SK-N-SH treated with all-trans-retinoic acid at 6 μM for 48 hours (cell line): Measurements from ENCODE around the gene FAM47E.

ENCODE experiments used
- ARNTL ChIP-seq: fragments of 450-650 bp; formaldehyde crosslinking; IDR thresholded peaks from 2 replicates; pipeline ENCODE4 v1.5.0; 2020; ENCODE audit warnings: low read depth, mild to moderate bottlenecking, moderate library complexity, borderline replicate concordance
- PATZ1 ChIP-seq: fragments of 250-450 bp; sonication (Bioruptor Pico); IDR thresholded peaks from 2 replicates; pipeline ENCODE4 v1.8.0; 2020; ENCODE audit warnings: mild to moderate bottlenecking, moderate library complexity, borderline replicate concordance
- RARB ChIP-seq: fragments of 250-450 bp; sonication (Bioruptor Pico); IDR thresholded peaks from 2 replicates; pipeline ENCODE4 v1.8.0; 2021; ENCODE audit warnings: mild to moderate bottlenecking, moderate library complexity
- ZNF565 ChIP-seq: fragments of 450-650 bp; formaldehyde crosslinking; conservative IDR thresholded peaks from 2 replicates; pipeline ENCODE4 v1.5.0; 2020; ENCODE audit warnings: low read depth, mild to moderate bottlenecking, moderate library complexity
- TF ChIP-seq, protein P1 (sequence below): fragments of 250-450 bp; sonication (Bioruptor Pico); IDR thresholded peaks from 2 replicates; pipeline ENCODE4 v1.5.1; 2021; ENCODE audit warnings: mild to moderate bottlenecking, moderate library complexity
- TF ChIP-seq, protein P2 (sequence below): fragments of 250-450 bp; sonication (Bioruptor Pico); IDR thresholded peaks from 2 replicates; pipeline ENCODE4 v1.5.1; 2020; ENCODE audit warnings: low read depth, mild to moderate bottlenecking, moderate library complexity

DNA sequence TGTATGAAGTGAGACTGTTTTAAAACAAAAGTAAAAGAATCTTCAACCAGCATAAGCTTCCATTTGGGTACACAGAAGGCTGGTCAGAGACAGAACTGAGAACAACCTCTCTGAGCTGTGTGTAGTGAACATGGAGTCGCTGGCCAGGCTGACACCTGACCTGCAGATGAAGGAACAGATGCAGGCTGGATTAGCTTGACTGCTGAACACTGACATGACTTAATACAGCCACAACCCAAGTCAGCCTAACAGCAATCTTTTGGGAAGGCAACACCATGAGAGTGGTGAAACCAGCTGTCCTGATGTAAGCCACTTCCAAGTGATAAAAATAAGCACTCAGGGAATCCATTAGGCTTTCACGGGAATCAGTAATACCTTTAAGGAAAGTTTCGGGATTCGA is 48.0 kb upstream of the FAM47E start:
- TF ChIP-seq, protein P1, sequence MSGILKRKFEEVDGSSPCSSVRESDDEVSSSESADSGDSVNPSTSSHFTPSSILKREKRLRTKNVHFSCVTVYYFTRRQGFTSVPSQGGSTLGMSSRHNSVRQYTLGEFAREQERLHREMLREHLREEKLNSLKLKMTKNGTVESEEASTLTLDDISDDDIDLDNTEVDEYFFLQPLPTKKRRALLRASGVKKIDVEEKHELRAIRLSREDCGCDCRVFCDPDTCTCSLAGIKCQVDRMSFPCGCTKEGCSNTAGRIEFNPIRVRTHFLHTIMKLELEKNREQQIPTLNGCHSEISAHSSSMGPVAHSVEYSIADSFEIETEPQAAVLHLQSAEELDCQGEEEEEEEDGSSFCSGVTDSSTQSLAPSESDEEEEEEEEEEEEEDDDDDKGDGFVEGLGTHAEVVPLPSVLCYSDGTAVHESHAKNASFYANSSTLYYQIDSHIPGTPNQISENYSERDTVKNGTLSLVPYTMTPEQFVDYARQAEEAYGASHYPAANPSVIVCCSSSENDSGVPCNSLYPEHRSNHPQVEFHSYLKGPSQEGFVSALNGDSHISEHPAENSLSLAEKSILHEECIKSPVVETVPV (CRISPR knock-in tag): no peak
- no peak for TF ChIP-seq RARB (CRISPR knock-in tag)
- no peak for TF ChIP-seq ARNTL (CRISPR knock-in tag)
- TF ChIP-seq PATZ1 (CRISPR knock-in tag): no peak
- no peak for TF ChIP-seq ZNF565 (CRISPR knock-in tag)
- TF ChIP-seq, protein P2, sequence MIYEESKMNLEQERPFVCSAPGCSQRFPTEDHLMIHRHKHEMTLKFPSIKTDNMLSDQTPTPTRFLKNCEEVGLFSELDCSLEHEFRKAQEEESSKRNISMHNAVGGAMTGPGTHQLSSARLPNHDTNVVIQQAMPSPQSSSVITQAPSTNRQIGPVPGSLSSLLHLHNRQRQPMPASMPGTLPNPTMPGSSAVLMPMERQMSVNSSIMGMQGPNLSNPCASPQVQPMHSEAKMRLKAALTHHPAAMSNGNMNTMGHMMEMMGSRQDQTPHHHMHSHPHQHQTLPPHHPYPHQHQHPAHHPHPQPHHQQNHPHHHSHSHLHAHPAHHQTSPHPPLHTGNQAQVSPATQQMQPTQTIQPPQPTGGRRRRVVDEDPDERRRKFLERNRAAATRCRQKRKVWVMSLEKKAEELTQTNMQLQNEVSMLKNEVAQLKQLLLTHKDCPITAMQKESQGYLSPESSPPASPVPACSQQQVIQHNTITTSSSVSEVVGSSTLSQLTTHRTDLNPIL (CRISPR knock-in tag): no peak
